GM21360 (cell line): ENCODE measurements around the gene RANBP1.

Source experiments
- ATAC-seq: cut with Tn5 transposase; IDR thresholded peaks from one replicate; pipeline ENCODE4 v1.9.1; 2021; ENCODE audit warnings: mild to moderate bottlenecking, moderate library complexity; ENCODE audit not compliant: unreplicated experiment

Gene RANBP1

DNA sequence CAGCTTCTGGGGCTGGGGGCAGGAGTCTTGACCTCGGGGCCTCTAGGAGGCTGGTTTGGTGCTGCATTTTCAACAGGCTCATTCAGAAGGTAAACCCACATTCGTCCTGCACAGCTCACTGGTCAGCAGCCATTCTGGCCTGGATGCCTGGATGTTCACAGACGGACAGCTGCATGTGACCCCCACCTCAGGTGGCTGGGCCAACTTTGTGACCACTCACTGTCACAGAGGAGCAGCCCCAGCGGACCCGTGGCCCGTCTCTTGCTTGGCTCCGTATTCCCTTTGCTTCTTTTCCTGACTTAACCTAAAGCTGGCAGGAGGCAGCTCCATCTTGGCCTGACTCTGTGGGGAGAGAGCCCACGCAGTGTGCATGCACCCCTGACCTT is 27.6 kb upstream of the RANBP1 start:
- ATAC-seq = no peak

DNA sequence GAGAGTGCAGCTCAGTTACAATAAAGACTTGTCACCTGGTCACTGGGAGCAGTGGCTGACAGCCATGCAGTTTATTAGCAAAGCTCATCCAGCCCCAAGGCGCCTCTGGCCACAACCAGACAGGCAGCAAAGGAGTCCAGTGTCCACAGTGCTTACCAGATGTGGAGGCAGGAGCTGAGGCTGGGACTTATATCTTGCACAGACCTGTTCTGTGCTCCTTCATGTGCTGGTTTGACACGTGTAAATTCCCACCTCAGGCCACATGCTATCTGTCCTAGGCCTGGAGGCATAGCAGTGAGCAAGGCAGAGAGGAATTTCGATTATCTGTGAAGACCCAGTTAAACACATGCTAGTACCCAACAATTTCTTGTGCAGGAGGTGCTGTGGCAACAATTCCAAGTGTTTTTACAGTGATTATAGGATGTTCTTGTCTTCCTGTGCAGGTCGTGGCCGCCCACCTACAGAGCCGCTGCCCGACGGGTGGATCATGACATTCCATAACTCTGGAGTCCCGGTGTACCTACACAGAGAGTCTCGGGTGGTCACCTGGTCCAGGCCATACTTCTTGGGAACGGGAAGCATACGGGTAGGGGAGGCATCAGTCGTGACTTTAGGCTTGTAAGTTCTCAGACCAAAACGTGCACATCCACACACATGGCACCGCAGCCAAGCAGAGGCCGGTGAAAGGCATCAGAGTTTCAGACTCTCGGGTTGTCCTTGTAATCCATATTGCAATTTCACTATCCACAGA is 26.5 kb upstream of the RANBP1 start:
- no peak for ATAC-seq

- ATAC-seq = no peak
These were observed 25.8 kb upstream of the RANBP1 start for GRCh38 chr22:20089977-20090729.

DNA sequence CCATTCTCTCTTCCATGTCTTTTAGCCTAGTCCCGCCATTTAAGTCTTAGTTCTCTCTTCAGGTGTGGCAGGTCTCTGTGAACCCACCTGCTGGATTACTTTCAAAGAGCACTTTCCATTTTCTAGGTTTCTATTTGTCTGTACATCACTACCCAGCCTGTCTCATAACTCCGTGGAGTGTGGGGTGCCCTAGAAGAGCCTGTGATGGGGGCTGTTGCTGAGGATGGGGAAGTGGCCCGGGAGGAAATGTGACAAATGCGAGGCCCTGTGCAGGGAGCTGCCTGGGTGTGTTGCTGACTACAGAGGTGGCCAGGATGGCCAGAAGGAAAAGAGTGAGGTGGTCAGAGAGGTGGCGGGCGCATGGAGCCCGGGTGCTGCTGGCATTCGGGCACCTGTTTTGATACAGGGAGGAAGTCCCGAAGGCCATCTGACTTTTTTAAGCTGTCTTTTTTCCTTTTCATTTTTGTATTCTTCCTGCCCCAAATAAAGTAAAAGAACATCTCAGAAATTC is 25.1 kb upstream of the RANBP1 start:
- ATAC-seq = no peak

DNA sequence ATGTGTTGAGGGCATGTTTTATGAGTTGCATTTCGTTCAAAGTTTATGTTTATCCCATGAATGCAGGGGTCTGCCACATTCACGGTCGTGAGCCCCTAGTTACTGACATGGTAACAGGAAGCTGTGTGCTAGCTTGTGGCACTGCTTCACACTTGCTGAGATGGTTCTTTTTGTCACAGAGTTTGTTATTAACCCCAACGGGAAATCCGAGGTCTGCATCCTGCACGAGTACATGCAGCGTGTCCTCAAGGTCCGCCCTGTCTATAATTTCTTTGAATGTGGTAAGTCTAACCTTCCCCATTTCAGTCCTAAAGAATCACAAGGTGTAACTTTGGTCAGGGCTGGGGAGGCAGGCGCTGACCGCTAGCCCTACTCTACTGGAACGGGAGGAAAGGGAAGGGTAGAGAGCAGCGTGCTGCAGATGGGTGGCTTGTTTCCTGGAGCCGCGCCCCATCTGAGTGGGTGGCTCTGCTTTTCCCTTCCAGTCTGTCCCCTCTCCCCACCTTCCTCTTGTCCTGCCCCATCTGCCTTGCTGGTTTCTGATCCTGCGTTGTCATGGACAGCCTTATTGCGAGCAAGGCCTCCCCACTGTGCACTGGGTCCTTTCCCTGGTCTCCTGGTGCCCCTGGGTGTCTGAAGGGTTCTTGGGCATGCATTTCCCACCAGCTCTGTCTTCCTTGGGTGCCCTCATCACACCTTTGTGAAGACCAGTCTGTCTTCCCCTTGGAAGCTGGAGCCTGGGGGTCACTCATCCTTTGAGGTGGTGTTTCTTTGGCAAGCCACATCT is 24.0 kb upstream of the RANBP1 start:
- no peak for ATAC-seq

- no peak for ATAC-seq
These were observed 23.4 kb upstream of the RANBP1 start for GRCh38 chr22:20092477-20092854.

DNA sequence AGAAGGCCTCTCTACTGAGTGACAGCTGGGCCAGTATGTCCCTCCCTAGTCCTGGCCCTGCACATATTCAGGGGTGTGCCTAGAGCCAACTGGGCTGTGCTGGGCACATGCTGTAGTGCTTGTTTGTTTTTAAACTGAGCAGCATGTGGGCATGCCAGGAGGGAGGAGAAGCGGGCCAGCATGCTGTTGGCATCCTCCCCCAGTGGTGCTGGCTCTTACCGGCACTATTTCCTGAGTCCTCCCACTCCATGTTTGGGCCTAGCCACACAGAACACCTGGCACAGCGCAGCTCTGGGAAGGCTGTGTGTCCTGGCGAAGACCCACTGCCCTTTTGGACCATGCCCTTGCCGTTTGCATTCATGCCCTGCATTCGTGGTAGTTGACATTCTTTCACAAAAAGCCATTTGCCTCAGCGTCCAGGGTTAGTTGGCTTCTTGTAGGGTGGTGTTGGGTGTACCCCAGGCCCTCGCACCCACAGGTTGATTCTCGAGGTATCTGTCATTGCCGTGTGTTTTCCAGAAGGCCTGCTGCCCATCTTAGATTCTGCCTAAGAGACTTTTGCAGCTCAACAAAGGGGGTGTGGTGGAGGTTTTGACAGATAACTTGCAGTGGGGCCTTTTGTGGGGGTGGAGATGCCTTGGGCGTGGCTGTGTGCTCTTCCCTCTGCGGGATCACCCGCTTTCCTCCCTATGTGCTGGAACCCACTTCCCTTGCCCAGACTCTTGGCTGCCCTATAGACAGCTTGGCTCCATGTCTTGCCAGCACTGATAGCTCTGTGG is 22.3 kb upstream of the RANBP1 start:
- ATAC-seq = no peak

- ATAC-seq = no peak
These were observed 21.6 kb upstream of the RANBP1 start for GRCh38 chr22:20094197-20094807.

DNA sequence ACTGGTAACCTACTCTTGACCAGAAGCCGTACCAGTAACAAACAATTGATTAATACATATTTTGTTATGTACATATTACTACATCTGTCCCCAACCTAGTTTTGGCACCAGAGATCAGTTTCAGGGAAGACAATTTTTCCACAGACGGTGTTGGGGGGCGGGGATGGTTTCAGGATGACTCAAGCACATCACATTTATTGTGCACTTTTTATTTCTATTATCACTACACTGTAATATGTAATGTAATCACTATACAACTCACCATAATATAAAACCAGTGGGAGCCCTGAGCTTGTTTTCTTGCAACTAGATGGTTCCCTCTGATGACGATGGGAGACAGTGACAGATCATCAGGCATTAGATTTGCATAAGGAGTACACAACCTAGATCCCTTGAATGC is 20.4 kb upstream of the RANBP1 start:
- ATAC-seq = no peak

DNA sequence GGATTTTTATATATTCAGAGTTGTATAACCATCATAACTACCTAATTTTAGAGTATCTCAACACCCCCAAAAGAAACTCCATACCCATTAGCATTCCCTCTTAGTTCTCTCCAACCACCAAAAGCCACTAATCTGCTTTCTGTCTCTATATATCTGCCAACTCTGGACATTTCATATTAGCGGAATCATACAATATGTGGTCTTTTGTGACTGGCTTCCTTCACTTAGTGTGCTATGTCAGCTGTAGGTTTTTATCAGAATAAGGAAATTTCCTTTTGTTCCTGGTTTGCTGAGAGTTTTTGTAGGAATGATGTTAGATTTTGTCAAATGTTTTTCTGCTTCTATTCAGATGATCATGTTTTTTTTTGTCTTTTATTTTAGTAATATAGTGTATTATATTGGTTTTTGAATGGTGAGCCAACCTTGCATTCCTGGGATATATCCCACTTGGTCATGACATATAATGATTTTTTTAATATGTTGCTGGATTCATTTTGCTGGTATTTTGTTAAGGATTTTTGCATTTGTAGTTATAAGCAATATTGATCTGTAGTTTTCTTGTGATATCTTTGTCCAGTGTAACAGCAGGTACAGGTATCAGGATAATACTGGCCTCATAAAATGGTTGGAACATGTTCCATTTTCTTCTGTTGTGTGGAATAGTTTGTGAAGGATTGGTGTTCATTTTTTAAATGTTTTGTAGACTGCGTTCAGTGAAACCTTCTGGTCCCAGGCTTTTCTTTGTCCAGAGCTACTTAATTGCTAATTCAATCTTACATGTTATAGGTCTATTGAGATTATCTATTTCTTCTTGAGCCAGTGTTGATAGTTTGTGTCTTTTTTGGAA is 19.1 kb upstream of the RANBP1 start:
- no peak for ATAC-seq

DNA sequence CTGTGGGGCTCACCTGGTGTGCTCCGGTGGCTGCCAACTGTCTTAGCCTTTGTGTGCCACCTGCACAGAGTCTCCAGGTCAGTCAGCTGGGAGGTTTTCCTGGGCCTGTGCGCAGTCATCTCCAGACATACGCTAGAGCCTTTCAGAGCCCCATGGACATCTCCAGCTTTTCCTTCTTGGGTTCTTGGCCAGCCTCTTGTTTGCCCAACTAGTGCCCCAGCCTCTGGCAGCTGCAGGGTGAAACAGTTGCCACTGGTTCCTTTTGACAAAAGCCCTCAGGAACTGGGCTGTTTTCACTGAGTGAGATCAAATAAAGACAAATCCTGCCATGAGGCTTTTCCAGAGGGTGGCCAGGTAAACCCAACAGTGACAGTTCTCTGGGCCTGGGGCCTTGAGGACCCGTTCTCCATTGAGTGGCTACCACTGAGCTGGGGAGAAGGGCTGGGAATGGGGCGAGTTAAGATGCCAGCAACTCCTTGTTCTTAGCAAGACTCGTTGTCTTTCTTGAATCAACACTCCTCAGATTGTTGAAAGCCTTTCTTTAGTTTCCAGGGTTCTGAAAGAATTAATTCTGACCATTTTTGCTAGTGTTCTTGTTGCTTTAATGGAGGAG is 16.7 kb upstream of the RANBP1 start:
- ATAC-seq = no peak

GRCh38 chr22:20101638-20102037 is 14.3 kb upstream of the RANBP1 start:
- ATAC-seq = no peak

DNA sequence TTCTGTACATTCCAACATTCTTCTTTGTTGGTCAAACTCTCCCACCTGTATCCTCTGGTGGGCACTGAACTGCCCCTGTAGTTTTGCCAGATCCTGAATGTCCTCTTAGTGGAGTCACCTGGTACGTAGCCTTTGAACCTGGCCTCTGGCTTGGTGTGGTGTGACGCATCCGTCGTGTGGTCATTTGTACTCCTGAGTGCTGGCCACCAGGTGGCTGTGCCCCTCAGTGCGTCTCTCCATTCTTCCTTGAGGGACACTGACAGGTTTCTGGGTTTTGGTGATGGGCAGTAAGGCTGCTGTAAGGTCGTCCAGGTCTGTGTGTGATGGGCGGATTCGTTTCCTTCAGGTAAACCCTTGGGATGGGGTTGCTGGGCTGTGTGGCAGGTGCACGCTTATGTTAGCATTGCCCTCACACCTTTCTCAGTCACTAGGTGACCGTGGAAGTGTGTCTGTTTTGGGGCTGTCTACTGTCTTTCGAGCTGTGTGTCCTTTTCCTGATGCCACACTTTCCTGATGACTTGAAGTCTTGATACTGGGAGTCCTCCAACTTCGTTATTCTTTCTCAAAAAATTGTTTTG is 13.6 kb upstream of the RANBP1 start:
- ATAC-seq = no peak

DNA sequence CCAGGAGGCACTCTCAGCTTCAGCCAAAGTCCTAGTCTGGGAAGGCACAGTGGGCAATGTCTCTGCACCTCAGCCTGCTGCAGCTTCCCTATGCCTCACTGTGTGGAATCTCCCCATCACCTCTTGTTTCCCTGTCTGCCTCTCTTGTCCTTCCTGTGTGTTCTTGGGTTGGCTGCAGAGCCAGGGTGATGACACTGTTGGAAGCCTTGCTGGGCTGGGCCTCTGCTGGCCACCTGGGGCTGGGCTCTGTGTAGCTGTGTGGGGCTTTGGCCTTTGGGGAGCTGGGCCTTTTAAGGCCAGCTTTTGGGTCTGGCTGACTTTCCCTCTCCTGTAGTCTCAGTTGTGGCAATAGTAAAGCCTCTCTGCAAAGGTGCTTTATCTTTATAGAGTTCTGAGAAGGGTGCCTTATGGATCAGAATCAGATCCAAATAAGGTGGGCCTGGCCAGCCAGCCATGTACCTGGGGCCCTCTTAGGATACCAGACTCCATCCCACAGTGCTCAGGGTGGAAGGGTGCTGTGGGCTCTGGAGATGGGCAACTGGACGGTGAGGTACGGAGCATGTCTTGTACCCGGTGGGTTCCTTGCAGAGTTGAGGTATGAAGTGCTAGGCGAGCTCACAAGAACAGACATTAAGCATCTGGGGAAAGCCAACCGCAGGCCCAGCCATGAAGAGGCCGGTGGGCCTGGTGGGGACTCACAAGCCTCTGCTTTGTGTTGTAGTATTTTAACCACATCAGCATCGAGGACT is 10.3 kb upstream of the RANBP1 start:
- ATAC-seq = no peak

DNA sequence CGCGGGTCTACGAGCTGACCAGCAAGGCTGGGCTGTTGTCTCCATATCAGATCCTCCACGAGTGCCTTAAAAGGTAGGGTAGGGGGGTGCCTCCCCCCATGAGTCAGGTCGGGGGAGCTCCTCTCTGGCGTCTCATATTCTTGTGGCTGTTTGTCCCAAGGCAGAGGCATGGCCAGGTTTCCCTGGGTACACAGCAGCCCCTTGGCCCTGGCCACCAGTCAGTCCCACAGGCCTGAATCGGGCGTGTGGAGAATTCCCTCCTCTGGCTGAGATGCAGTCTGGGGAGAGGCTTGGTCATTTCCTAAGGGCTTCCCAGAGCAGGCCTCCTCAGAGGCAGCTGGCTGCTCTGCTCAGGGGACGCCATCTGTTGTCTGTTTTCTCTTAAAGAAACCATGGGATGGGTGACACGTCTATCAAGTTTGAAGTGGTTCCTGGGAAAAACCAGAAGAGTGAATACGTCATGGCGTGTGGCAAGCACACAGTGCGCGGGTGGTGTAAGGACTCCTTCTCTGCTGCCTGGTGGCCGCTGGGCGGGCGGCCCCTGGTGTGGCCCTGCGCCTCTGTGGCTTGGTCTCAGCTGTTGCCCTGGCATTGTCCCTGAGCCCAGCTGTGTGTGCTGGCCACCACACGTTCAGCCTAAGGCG is 9.6 kb upstream of the RANBP1 start:
- no peak for ATAC-seq

DNA sequence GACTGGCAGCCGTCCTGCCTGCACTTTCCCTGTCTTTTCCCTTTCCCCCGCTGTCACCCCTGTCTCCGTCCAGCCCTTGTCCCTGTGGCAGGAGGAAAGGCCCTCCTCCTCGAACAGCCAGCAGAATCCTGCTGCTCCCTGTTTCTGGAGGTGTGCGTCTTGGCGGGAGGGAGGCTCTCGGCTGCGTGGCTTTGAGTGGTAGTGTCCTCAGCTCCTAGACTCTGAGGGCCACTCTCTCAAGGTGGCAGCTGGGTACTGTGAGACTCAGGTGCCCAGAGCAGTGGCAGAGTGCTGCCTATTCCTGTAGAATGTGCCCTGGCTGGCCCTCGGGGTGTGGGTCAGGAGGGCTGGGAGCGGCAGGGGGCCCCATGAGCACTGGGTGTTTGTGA is 9.1 kb upstream of the RANBP1 start:
- ATAC-seq = no peak

DNA sequence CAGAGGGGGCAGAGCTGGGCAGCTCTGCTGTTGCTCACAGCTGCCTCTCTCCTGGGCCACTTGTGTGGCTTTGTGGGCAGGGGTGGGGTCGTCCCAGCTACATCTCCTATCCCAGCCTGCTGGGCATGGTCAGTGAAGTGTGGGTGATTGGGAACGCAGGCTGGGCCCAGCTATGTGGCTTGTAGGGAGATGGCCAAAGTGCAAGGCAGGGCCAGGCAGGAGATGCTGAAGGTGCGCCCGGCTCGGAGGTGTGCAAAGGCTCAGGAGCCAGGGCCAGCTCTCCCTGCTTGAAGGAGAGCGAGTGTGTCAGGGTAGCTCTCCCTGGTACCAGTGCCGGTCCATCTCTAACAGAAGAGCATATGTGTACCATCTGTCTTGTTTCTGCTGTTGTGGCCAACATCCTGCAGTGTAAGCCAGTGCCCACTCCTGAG is 8.4 kb upstream of the RANBP1 start:
- ATAC-seq = no peak
